Measurements from ENCODE around the gene DNHD1.

Gene DNHD1

GRCh38 chr11:6473451-6474412 is 23.3 kb upstream of the DNHD1 start, which contains the start of gene TRIM3:
Gene TRIM3 (minus strand): TSS chr11:6473941. CDS start chr11:6465695, 8,246 bp downstream.
- Mint-ChIP-seq H3K9me3 (no peaks in the 10 kb centered on the region), H3K27ac (peak within 1 kb of the TSS; percentile 46), H3K4me3 (peak within 1 kb of the TSS; percentile 79), H3K4me1 (peaks cover 18% of the 10 kb centered on the region), H3K27me3 (no peaks in the 10 kb centered on the region), H3K36me3 (ENCODE audit: low read depth) (peaks cover 16% of the 10 kb centered on the region)
- DNase-seq (peak; percentile 69), ATAC-seq (peak; percentile 56)

- Mint-ChIP-seq H3K36me3 (ENCODE audit: low read depth) (peaks cover 20% of the 10 kb centered on the region), H3K9me3 (no peaks in the 10 kb centered on the region), H3K27me3 (no peaks in the 10 kb centered on the region), H3K27ac (no peak overlapping the region), H3K4me3 (peak overlapping the region; percentile 50), H3K4me1 (peaks cover 22% of the 10 kb centered on the region)
- ATAC-seq (no peak), DNase-seq (no peak)
These were observed 22.7 kb upstream of the DNHD1 start for GRCh38 chr11:6474413-6474792.

GRCh38 chr11:6474806-6475500 is 22.1 kb upstream of the DNHD1 start:
- Mint-ChIP-seq H3K9me3 (no peaks in the 10 kb centered on the region), H3K4me1 (peaks cover 28% of the 10 kb centered on the region), H3K27ac (no peak overlapping the region), H3K4me3 (peak overlapping the region; percentile 50), H3K27me3 (no peaks in the 10 kb centered on the region), H3K36me3 (ENCODE audit: low read depth) (peaks cover 24% of the 10 kb centered on the region)
- DNase-seq (no peak), ATAC-seq (no peak)

- ATAC-seq = no peak
- Mint-ChIP-seq H3K27me3 (no peaks in the 10 kb centered on the region), H3K36me3 (ENCODE audit: low read depth) (peaks cover 24% of the 10 kb centered on the region), H3K4me1 (peaks cover 34% of the 10 kb centered on the region), H3K4me3 (no peak overlapping the region), H3K9me3 (no peaks in the 10 kb centered on the region), H3K27ac (no peak overlapping the region)
- no peak for DNase-seq
These were observed 21.1 kb upstream of the DNHD1 start for GRCh38 chr11:6475936-6476335.

- Mint-ChIP-seq H3K36me3 (ENCODE audit: low read depth) (peaks cover 27% of the 10 kb centered on the region), H3K4me3 (no peak overlapping the region), H3K4me1 (peaks cover 35% of the 10 kb centered on the region), H3K9me3 (no peaks in the 10 kb centered on the region), H3K27ac (no peak overlapping the region), H3K27me3 (no peaks in the 10 kb centered on the region)
- no peak for DNase-seq
- no peak for ATAC-seq
These were observed 20.5 kb upstream of the DNHD1 start for GRCh38 chr11:6476571-6476970.

GRCh38 chr11:6480299-6480914 is 16.7 kb upstream of the DNHD1 start:
- no peak for ATAC-seq

GRCh38 chr11:6481012-6481923 is 15.8 kb upstream of the DNHD1 start, which contains the start of the genes ARFIP2 and TIMM10B:
Gene ARFIP2 (minus strand): TSS chr11:6481331. CDS start chr11:6480421, 910 bp downstream.
Gene TIMM10B (plus strand): TSS chr11:6481501. CDS start chr11:6481517, 16 bp downstream.
- peak within 1 kb of the TSS; percentile 92 for H3K4me3 Mint-ChIP-seq
- H3K4me1 Mint-ChIP-seq = peaks cover 36% of the 10 kb centered on the region
- peak; percentile 98 for DNase-seq
- peak; percentile 99 for ATAC-seq
- peaks cover 45% of the 10 kb centered on the region for H3K36me3 Mint-ChIP-seq (ENCODE audit: low read depth)
- H3K27me3 Mint-ChIP-seq = no peaks in the 10 kb centered on the region
- peak within 1 kb of the TSS; percentile 97 for H3K27ac Mint-ChIP-seq
- H3K9me3 Mint-ChIP-seq = no peaks in the 10 kb centered on the region

More at GRCh38 chr11:6480299-6480914, 16.7 kb upstream of the DNHD1 start:
- Mint-ChIP-seq H3K36me3 (ENCODE audit: low read depth) (peaks cover 45% of the 10 kb centered on the region), H3K4me1 (peaks cover 36% of the 10 kb centered on the region), H3K27ac (peak overlapping the region; percentile 97), H3K27me3 (no peaks in the 10 kb centered on the region), H3K4me3 (peak overlapping the region; percentile 92), H3K9me3 (no peaks in the 10 kb centered on the region)
- no peak for DNase-seq

GRCh38 chr11:6481924-6482275 is 15.2 kb upstream of the DNHD1 start:
- ATAC-seq (no peak), DNase-seq (no peak)
- no peaks in the 10 kb centered on the region for H3K9me3 Mint-ChIP-seq
- peak overlapping the region; percentile 92 for H3K4me3 Mint-ChIP-seq
- H3K4me1 Mint-ChIP-seq = peaks cover 36% of the 10 kb centered on the region
- H3K27ac Mint-ChIP-seq = peak overlapping the region; percentile 97
- peaks cover 43% of the 10 kb centered on the region for H3K36me3 Mint-ChIP-seq (ENCODE audit: low read depth)
- H3K27me3 Mint-ChIP-seq = no peaks in the 10 kb centered on the region

GRCh38 chr11:6482441-6482840 is 14.6 kb upstream of the DNHD1 start:
- H3K36me3 Mint-ChIP-seq (ENCODE audit: low read depth) = peaks cover 38% of the 10 kb centered on the region
- DNase-seq = no peak
- peak overlapping the region; percentile 92 for H3K4me3 Mint-ChIP-seq
- no peak for ATAC-seq
- peaks cover 36% of the 10 kb centered on the region for H3K4me1 Mint-ChIP-seq
- no peaks in the 10 kb centered on the region for H3K27me3 Mint-ChIP-seq
- H3K27ac Mint-ChIP-seq = peak overlapping the region; percentile 97
- no peaks in the 10 kb centered on the region for H3K9me3 Mint-ChIP-seq

- Mint-ChIP-seq H3K36me3 (ENCODE audit: low read depth) (peaks cover 32% of the 10 kb centered on the region), H3K9me3 (no peaks in the 10 kb centered on the region), H3K27me3 (no peaks in the 10 kb centered on the region), H3K4me3 (peak overlapping the region; percentile 92), H3K27ac (peak overlapping the region; percentile 97), H3K4me1 (peaks cover 38% of the 10 kb centered on the region)
- DNase-seq = no peak
- no peak for ATAC-seq
These were observed 14.1 kb upstream of the DNHD1 start for GRCh38 chr11:6483015-6483414.

GRCh38 chr11:6485661-6486060 is 11.4 kb upstream of the DNHD1 start:
- no peak for DNase-seq
- ATAC-seq = no peak
- Mint-ChIP-seq H3K9me3 (no peaks in the 10 kb centered on the region), H3K4me1 (peaks cover 31% of the 10 kb centered on the region), H3K36me3 (ENCODE audit: low read depth) (peaks cover 30% of the 10 kb centered on the region), H3K27me3 (no peaks in the 10 kb centered on the region), H3K4me3 (no peak overlapping the region), H3K27ac (no peak overlapping the region)

GRCh38 chr11:6486256-6486655 is 10.8 kb upstream of the DNHD1 start:
- H3K27me3 Mint-ChIP-seq = no peaks in the 10 kb centered on the region
- peaks cover 28% of the 10 kb centered on the region for H3K4me1 Mint-ChIP-seq
- peaks cover 29% of the 10 kb centered on the region for H3K36me3 Mint-ChIP-seq (ENCODE audit: low read depth)
- no peak overlapping the region for H3K27ac Mint-ChIP-seq
- DNase-seq = no peak
- no peak overlapping the region for H3K4me3 Mint-ChIP-seq
- ATAC-seq = no peak
- H3K9me3 Mint-ChIP-seq = no peaks in the 10 kb centered on the region

GRCh38 chr11:6486938-6487337 is 10.1 kb upstream of the DNHD1 start:
- no peaks in the 10 kb centered on the region for H3K27me3 Mint-ChIP-seq
- H3K4me3 Mint-ChIP-seq = no peak overlapping the region
- DNase-seq = no peak
- no peak for ATAC-seq
- H3K36me3 Mint-ChIP-seq (ENCODE audit: low read depth) = peaks cover 30% of the 10 kb centered on the region
- H3K4me1 Mint-ChIP-seq = peaks cover 28% of the 10 kb centered on the region
- H3K27ac Mint-ChIP-seq = no peak overlapping the region
- H3K9me3 Mint-ChIP-seq = no peaks in the 10 kb centered on the region

Data from activated naive CD8-positive, alpha-beta T cell treated with anti-CD3 and anti-CD28 coated beads, Interleukin-2, amount 50 U/mL, for 24 hours (primary cell).